GM19240 (cell line): ENCODE measurements around the gene OR5AN1.
"Not testable (repeated sequence)": the region's sequence is repeated elsewhere in the genome, so short reads cannot be mapped to it uniquely, and the experiment has no call there.

Experiments
- DNase-seq: peaks from one replicate; pipeline ENCODE4 v3.0.0; 2011; ENCODE audit warnings: low spot score; ENCODE audit not compliant: insufficient read length

OR5AN1 gene

GRCh38 chr11:59358595-59358994, at the start of gene OR5AN1:
Gene OR5AN1 (plus strand): TSS chr11:59358895. CDS start chr11:59364459, 5,564 bp downstream.
- no peak for DNase-seq

GRCh38 chr11:59335001-59335400, 23.7 kb upstream of the OR5AN1 start:
- DNase-seq: no peak

GRCh38 chr11:59336176-59336575, 22.5 kb upstream of the OR5AN1 start:
- DNase-seq: no peak

- no peak for DNase-seq
These were observed 21.8 kb upstream of the OR5AN1 start for GRCh38 chr11:59336931-59337330.

- not testable (repeated sequence) for DNase-seq
These were observed 9.0 kb upstream of the OR5AN1 start for GRCh38 chr11:59349657-59350056.

GRCh38 chr11:59355226-59355625, 3.5 kb upstream of the OR5AN1 start:
- no peak for DNase-seq

- no peak for DNase-seq
These were observed 2.1 kb upstream of the OR5AN1 start for GRCh38 chr11:59356561-59356960.

GRCh38 chr11:59358020-59358419, 675 bp upstream of the OR5AN1 start:
- no peak for DNase-seq

GRCh38 chr11:59365232-59366018, 6.7 kb downstream of the OR5AN1 start:
- DNase-seq: no peak

GRCh38 chr11:59368238-59369022, 9.7 kb downstream of the OR5AN1 start:
- no peak for DNase-seq

GRCh38 chr11:59372324-59372723, 13.6 kb downstream of the OR5AN1 start:
- not testable (repeated sequence) for DNase-seq

GRCh38 chr11:59380263-59381059, 21.8 kb downstream of the OR5AN1 start:
- DNase-seq: peak; percentile 2

GRCh38 chr11:59394186-59394585, 35.5 kb downstream of the OR5AN1 start:
- DNase-seq: no peak

- no peak for DNase-seq
These were observed 42.0 kb downstream of the OR5AN1 start for GRCh38 chr11:59400461-59401261.

GRCh38 chr11:59401262-59401552, 42.5 kb downstream of the OR5AN1 start:
- no peak for DNase-seq

- DNase-seq: no peak
These were observed 44.9 kb downstream of the OR5AN1 start for GRCh38 chr11:59403546-59403945.

- DNase-seq: no peak
These were observed 55.0 kb downstream of the OR5AN1 start for GRCh38 chr11:59413646-59414045.

- DNase-seq: no peak
These were observed 56.4 kb downstream of the OR5AN1 start for GRCh38 chr11:59415111-59415510.

- DNase-seq: no peak
These were observed 57.9 kb downstream of the OR5AN1 start for GRCh38 chr11:59416613-59417012.

- DNase-seq: no peak
These were observed 58.3 kb downstream of the OR5AN1 start for GRCh38 chr11:59417023-59417422.

GRCh38 chr11:59418156-59418555, 59.5 kb downstream of the OR5AN1 start:
- DNase-seq: no peak
